HEK293T (cell line): Measurements from ENCODE around the gene NPEPPS.
"Not testable (repeated sequence)": the region's sequence is repeated elsewhere in the genome, so short reads cannot be mapped to it uniquely, and the experiment has no call there.

Experiments
- ARNT ChIP-seq: fragments of 450-650 bp; IDR thresholded peaks from 2 replicates; pipeline ENCODE4 v1.6.1; 2017; ENCODE audit warnings: mild to moderate bottlenecking
- BHLHE40 ChIP-seq: fragments of 450-650 bp; IDR thresholded peaks from 2 replicates; pipeline ENCODE4 v1.6.1; 2016; ENCODE audit warnings: mild to moderate bottlenecking, moderate library complexity, borderline replicate concordance
- ELF4 ChIP-seq: fragments of 450-650 bp; IDR thresholded peaks from 2 replicates; pipeline ENCODE4 v1.6.1; 2017; ENCODE audit warnings: antibody characterized with exemption
- FOXK2 ChIP-seq: fragments of 450-650 bp; IDR thresholded peaks from 2 replicates; pipeline ENCODE4 v1.6.1; 2016; ENCODE audit warnings: mild to moderate bottlenecking
- FOXM1 ChIP-seq: fragments of 450-650 bp; IDR thresholded peaks from 2 replicates; pipeline ENCODE4 v1.6.1; 2017; ENCODE audit warnings: mild to moderate bottlenecking, borderline replicate concordance
- HDGF ChIP-seq: fragments of 450-650 bp; IDR thresholded peaks from 2 replicates; pipeline ENCODE4 v1.6.1; 2017; ENCODE audit warnings: antibody characterized with exemption, borderline replicate concordance
- L3MBTL2 ChIP-seq: fragments of 450-650 bp; conservative IDR thresholded peaks from 2 replicates; pipeline ENCODE4 v1.6.1; 2016; ENCODE audit warnings: mild to moderate bottlenecking
- PKNOX1 ChIP-seq: fragments of 450-650 bp; IDR thresholded peaks from 2 replicates; pipeline ENCODE4 v1.6.1; 2016
- SP1 ChIP-seq: fragments of 450-650 bp; IDR thresholded peaks from 2 replicates; pipeline ENCODE4 v1.6.1; 2017
- SUZ12 ChIP-seq: fragments of 450-650 bp; IDR thresholded peaks from 2 replicates; pipeline ENCODE4 v1.6.1; 2016; ENCODE audit warnings: mild to moderate bottlenecking
- TARDBP ChIP-seq: fragments of 450-650 bp; IDR thresholded peaks from 2 replicates; pipeline ENCODE4 v1.6.1; 2016

- TF ChIP-seq FOXM1, FOXK2, SUZ12, BHLHE40, ARNT, TARDBP, L3MBTL2, SP1, ELF4, HDGF, PKNOX1: not testable (repeated sequence)
These were observed 30.3 kb upstream of the NPEPPS start for GRCh38 chr17:47500620-47501019.
